ENCODE measurements around the gene NSD1. TPM values are rescaled to one million over a fixed set of nuclear protein-coding genes. Genes with fewer than 3 reads are reported as not detected.

NSD1 gene
- total and polyA plus RNA-seq, 2 of the 4 experiments (the other 2 are of a cell fraction), result 7.7 to 31.0 TPM

- Histone ChIP-seq H3K14ac (replicated peaks; ENCODE audit: low read depth, low read length) (no peak overlapping the region), H2BK20ac (ENCODE audit: low read depth, low read length) (no peak overlapping the region), H2BK5ac (ENCODE audit: low read depth, low read length, poor library complexity, severe bottlenecking) (no peak overlapping the region), H3K4me2 (ENCODE audit: low read depth, low read length) (no peak overlapping the region), H4K20me1 (ENCODE audit: insufficient read depth, low read length) (no peaks in the 10 kb centered on the region; the same call in 1 of the 2 replicates), H2AFZ (replicated peaks; ENCODE audit: low read length, poor library complexity) (no peak overlapping the region), H3K27ac (ENCODE audit: insufficient read depth, low read length) (no peak overlapping the region), H2AK9ac (replicated peaks; ENCODE audit: low read depth, low read length, poor library complexity) (no peak overlapping the region), H3K4me1 (ENCODE audit: control insufficient read depth, insufficient read depth, low read length) (no peaks in the 10 kb centered on the region), H3K56ac (ENCODE audit: extremely low read depth, insufficient read depth, low read length) (no peak overlapping the region), H2AK5ac (ENCODE audit: low read depth, low read length) (no peak overlapping the region), H3K23ac (ENCODE audit: low read depth, low read length) (no peak overlapping the region), H3K36me3 (ENCODE audit: control insufficient read depth, insufficient read depth, low read length) (peaks cover 40% of the 10 kb centered on the region), H3K4me3 (ENCODE audit: insufficient read depth, low read depth, low read length) (no peak overlapping the region), H3K9ac (ENCODE audit: low read depth, low read length) (no peak overlapping the region), H4K8ac (ENCODE audit: low read depth in 2 of 2, low read length in 2 of 2) (no peak overlapping the region), H4K5ac (ENCODE audit: low read depth, low read length) (no peak overlapping the region), H2BK120ac (ENCODE audit: low read depth, low read length) (no peak overlapping the region), H3K18ac (ENCODE audit: low read depth, low read length) (no peak overlapping the region), H3K27me3 (ENCODE audit: control insufficient read depth, insufficient read depth, low read length) (no peaks in the 10 kb centered on the region), H4K91ac (ENCODE audit: insufficient read depth, low read depth, low read length) (no peak overlapping the region), H3K9me3 (ENCODE audit: control insufficient read depth, insufficient read depth, low read length) (no peaks in the 10 kb centered on the region), H3K4ac (ENCODE audit: low read depth, low read length) (no peak overlapping the region), H3K9me1 (ENCODE audit: insufficient read depth, low read length) (peaks cover 5% of the 10 kb centered on the region; the same call in 1 of the 2 replicates), H2BK15ac (ENCODE audit: low read depth, low read length) (no peak overlapping the region), H3K79me1 (ENCODE audit: low read depth in 1 of 2, low read length in 2 of 2) (peaks cover 3 to 15% of the 10 kb centered on the region in 2 experiments)
- no peak for DNase-seq
- POLR2A ChIA-PET (ENCODE audit: unreplicated experiment), result no interaction called here
- CTCF ChIA-PET, result no interaction called here
- 100% methylated on average over 1 of the region's 7 CpGs; no CpG with 5 or more reads in 1 of the 2 experiments for WGBS, 2 experiments (ENCODE audit: extremely low coverage in 2 of 2, insufficient read length in 1 of 2)
- TF ChIP-seq MAFK (IDR thresholded peaks at IDR 0.05; ENCODE audit: low read depth, low read length) (no peak), CEBPB (IDR thresholded peaks at IDR 0.05; ENCODE audit: low read depth, low read length) (no peak), NFE2L2 (IDR thresholded peaks at IDR 0.05; ENCODE audit: low read depth, low read length) (no peak)
- no peak for ATAC-seq (ENCODE audit: low read depth)
- BruUV-seq (replicated peaks), result no TSS peak
- in situ Hi-C loops (cut with MboI; ENCODE audit: low sequenced_read_pairs), result no loop called here
- intact Hi-C loops (cut with micrococcal nuclease), result no loop called here
- dilution Hi-C loops (cut with HindIII; ENCODE audit: low sequenced_read_pairs, unreplicated experiment), result no loop called here
These were observed 127.4 kb downstream of the NSD1 start for GRCh38 chr5:177260961-177261360.

Measured in IMR-90 (cell line).